Activated T-cell treated with anti-CD3 and anti-CD28 coated beads, Interleukin-2, amount 50 U/mL, for 72 hours (primary cell): ENCODE data around the gene SERTAD1. TPM values are rescaled to one million over a fixed set of nuclear protein-coding genes. Genes with fewer than 3 reads are reported as not detected.
"Not testable (repeated sequence)": the region's sequence is repeated elsewhere in the genome, so short reads cannot be mapped to it uniquely, and the experiment has no call there.

Experiments
- ATAC-seq, 2 donors: fragments of 150-1000 bp; cut with Tn5 transposase; replicated peaks in 1 of 2; 2 replicates each; pipeline ENCODE4 v1.10.0; 2021; ENCODE audit warnings: moderate library complexity in 2 of 2, mild to moderate bottlenecking in 1 of 2
- DNase-seq, 2 donors: peaks; one replicate each; pipeline ENCODE4 v3.0.0; 2021 to 2022; ENCODE audit warnings: mixed read lengths in 1 of 2
- H3K27ac Mint-ChIP-seq: one replicate; pipeline ENCODE4 v1.8.0; 2022; ENCODE audit warnings: mild to moderate bottlenecking, moderate library complexity, mixed read lengths
- H3K27me3 Mint-ChIP-seq: one replicate; pipeline ENCODE4 v1.8.0; 2022; ENCODE audit warnings: low read depth, mixed read lengths
- H3K36me3 Mint-ChIP-seq, 2 donors: one replicate each; pipeline ENCODE4 v1.8.0; 2022; ENCODE audit warnings: mixed read lengths in 2 of 2, mild to moderate bottlenecking in 1 of 2; ENCODE audit not compliant: insufficient read depth in 2 of 2
- H3K4me1 Mint-ChIP-seq: one replicate; pipeline ENCODE4 v1.8.0; 2022; ENCODE audit warnings: low read depth, mixed read lengths
- H3K4me3 Mint-ChIP-seq, 2 donors: one replicate each; pipeline ENCODE4 v1.8.0; 2022; ENCODE audit warnings: mild to moderate bottlenecking in 2 of 2, mixed read lengths in 2 of 2, moderate library complexity in 2 of 2
- H3K9me3 Mint-ChIP-seq, 2 donors: one replicate each; pipeline ENCODE4 v1.8.0; 2022; ENCODE audit warnings: mixed read lengths in 2 of 2
- total RNA-seq, 2 donors: library from RNA; stranded (reverse); gene quantifications; one replicate each; pipeline ENCODE4 v1.2.3, GENCODE V29; 2022

Gene SERTAD1
- total RNA-seq, 2 donors from 2014 or later: 12.9 to 16.9 TPM

DNA sequence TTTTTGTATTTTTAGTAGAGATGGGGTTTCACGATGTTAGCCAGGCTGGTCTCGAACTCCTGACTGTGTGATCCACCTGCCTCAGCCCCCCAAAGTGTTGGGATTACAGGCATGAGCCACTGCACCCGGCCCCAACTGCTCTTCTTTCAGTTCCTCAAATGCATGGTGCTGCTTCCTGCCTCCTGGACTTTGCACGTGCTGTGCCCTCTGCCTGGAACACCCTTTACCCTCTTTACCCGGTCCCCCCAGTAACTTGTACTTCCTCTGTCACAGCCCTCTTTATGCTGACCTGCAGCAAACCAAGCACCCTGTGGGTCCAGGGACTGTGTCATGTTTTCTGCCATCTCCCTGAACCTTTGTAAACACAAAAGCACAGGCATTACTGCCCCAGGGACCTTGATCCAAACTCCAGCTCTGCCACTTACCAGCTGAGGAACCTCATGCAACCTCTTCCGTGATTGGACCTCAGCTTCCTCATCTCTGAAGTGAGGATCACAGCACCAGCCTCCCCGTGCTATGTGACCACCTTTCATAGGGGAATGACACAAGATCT is 36.0 kb upstream of the SERTAD1 start:
- H3K36me3 Mint-ChIP-seq: peaks cover 4 to 5% of the 10 kb centered on the region in 2 donors
- H3K27ac Mint-ChIP-seq: no peak overlapping the region
- no peak overlapping the region for H3K4me3 Mint-ChIP-seq
- ATAC-seq (no peak), DNase-seq (no peak)
- H3K4me1 Mint-ChIP-seq: peaks cover 46% of the 10 kb centered on the region
- H3K27me3 Mint-ChIP-seq: peaks cover 7% of the 10 kb centered on the region
- H3K9me3 Mint-ChIP-seq: no peaks in the 10 kb centered on the region

DNA sequence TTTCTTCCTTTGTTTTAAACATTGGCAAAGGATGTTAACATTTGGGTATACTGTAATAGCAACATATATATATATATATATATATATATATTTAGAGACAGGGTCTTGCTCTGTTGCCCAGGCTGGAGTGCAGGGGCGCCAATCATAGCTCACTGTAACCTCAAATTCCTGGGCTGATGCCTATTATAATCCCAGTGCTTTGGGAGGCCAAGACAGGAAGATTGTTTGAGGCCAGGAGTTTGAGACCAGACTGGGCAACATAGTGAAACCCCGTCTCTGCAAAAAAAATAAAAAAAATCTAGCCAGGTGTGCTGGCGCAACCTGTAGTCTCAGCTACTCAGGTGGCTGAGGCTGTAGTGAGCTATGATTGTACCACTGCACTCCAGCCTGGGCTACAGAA is 34.4 kb upstream of the SERTAD1 start:
- no peaks in the 10 kb centered on the region for H3K36me3 Mint-ChIP-seq
- no peaks in the 10 kb centered on the region for H3K27me3 Mint-ChIP-seq
- H3K4me3 Mint-ChIP-seq: no peak overlapping the region
- DNase-seq: no peak
- H3K9me3 Mint-ChIP-seq: no peaks in the 10 kb centered on the region
- ATAC-seq: no peak
- no peak overlapping the region for H3K27ac Mint-ChIP-seq
- peaks cover 33% of the 10 kb centered on the region for H3K4me1 Mint-ChIP-seq

DNA sequence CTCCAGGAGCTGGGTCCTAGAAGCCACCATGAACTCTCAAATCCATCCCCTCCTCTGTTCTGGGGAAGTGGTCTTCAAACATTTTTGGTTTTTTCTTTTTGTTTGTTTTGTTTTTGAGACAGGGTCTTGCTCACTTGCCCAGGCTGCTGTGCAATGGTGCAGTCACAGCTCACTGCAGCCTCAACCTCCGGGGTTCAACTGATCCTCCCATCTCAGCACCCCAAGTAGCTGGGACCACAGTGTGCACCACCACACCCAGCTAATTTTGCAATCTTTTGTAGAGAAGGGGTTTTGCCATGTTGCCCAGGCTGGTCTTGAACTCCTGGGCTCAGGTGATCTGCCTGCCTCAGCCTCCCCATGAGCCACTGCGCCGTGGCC is 32.8 kb upstream of the SERTAD1 start:
- Mint-ChIP-seq H3K27me3 (no peaks in the 10 kb centered on the region), H3K27ac (no peak overlapping the region), H3K4me1 (peaks cover 17% of the 10 kb centered on the region), H3K4me3 (no peak overlapping the region), H3K9me3 (no peaks in the 10 kb centered on the region), H3K36me3 (no peaks in the 10 kb centered on the region)
- no peak for DNase-seq
- ATAC-seq: no peak

DNA sequence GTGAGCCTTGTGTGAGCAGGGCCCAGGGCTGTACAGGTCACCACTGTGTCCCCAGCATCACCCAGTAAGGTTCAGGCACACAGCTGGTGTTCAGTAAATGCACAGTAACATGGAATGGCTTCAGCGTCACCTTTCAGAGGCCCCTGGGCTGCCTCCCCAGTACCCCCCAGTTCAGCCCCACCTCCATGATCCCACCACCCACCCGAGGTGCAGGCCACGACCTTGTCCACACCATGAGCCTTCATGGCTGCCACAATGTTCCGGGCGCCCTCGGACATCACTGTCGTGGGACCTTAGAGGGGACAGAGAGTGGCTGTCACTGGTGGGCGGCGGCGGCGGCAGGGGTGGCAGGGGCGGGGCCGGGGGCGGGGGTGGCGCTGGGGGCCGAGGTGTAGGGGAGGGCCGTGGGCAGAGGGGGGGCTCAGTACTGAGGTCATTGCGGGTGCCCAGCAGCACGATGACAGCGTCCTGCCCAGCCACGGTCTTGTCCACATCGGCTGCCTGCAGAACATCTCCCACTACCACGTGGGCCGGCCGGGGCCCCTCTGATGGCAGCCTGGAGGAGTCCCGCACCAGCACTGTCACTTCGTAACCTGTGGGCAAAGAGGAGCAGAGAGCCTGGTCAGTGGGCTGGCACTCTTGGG is 32.3 kb upstream of the SERTAD1 start:
- H3K4me3 Mint-ChIP-seq: no peak overlapping the region
- no peaks in the 10 kb centered on the region for H3K27me3 Mint-ChIP-seq
- H3K27ac Mint-ChIP-seq: no peak overlapping the region
- H3K36me3 Mint-ChIP-seq: no peaks in the 10 kb centered on the region
- no peak for ATAC-seq
- peaks cover 12% of the 10 kb centered on the region for H3K4me1 Mint-ChIP-seq
- H3K9me3 Mint-ChIP-seq: no peaks in the 10 kb centered on the region
- no peak for DNase-seq

DNA sequence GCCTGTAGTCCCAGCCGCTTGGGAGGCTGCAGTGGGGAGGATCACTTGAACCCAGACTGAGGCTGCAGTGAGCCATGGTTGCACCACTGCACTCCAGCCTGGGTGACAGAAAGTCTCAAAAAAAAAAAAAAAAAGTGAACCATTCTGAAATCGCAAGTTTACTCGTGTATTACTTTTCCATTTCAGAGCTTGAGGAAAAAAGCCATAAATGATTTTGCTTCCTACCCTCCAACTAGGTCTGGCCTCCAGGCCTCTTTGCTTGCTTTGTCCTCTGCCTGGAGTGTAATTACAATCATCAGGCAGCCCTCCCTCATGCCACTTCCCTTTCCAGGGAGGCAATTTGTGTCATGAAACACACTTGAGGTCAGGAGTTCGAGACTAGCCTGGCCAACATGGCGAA is 31.3 kb upstream of the SERTAD1 start:
- ATAC-seq: no peak
- Mint-ChIP-seq H3K4me1 (peaks cover 7% of the 10 kb centered on the region), H3K27me3 (no peaks in the 10 kb centered on the region), H3K36me3 (no peaks in the 10 kb centered on the region), H3K4me3 (no peak overlapping the region), H3K27ac (no peak overlapping the region), H3K9me3 (no peaks in the 10 kb centered on the region)
- no peak for DNase-seq

DNA sequence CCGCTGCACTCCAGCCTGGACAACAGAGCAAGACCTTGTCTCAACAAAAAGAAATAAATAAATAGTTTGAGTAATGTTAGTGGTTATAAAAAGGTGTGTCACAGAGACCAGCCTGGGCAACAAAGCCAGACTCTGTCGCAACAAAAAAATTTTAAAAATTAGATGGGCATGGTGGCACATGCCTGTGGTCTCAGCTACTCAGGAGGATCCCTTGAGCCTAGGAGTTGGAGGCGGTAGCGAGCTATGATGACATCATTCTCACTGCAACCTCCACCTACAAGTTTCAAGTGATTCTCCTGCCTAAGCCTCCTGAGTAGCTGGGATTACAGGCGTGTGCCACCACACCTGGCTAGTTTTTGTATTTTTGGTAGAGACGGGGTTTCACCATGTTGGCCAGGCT is 28.2 kb upstream of the SERTAD1 start:
- ATAC-seq, H3K27me3 Mint-ChIP-seq, DNase-seq, H3K4me3 Mint-ChIP-seq, H3K9me3 Mint-ChIP-seq, H3K4me1 Mint-ChIP-seq, H3K27ac Mint-ChIP-seq, H3K36me3 Mint-ChIP-seq: not testable (repeated sequence)

DNA sequence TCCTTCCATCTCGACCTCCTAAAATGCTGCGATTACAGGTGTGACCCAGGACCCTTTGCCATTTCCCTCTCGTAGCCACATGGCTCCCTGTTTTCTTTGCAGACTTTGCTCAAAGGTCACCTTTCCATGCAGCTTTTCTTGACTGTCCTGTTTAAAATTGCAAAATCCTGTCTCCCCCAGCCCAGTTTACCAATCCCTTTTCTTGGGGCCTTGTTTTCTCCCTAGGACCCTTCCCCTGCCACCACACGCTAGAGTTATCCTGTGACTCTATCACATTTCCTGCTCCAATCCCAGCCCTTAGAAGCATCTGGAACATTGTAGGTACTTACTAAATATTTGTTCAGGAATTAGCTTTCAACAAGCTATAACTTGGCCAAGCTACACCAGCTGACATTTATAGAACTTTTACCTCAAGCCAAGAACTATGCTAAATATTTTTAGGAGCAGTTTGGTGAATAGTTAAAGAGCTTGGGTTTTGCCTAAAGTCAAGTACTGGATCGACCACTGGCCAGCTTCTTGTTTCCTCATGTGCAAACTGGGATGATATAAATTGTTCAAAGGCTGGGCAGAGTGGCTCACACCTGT is 27.5 kb upstream of the SERTAD1 start:
- no peaks in the 10 kb centered on the region for H3K27me3 Mint-ChIP-seq
- no peak overlapping the region for H3K4me3 Mint-ChIP-seq
- no peaks in the 10 kb centered on the region for H3K9me3 Mint-ChIP-seq
- H3K36me3 Mint-ChIP-seq: peaks cover 0 to 4% of the 10 kb centered on the region in 2 donors
- no peak overlapping the region for H3K27ac Mint-ChIP-seq
- DNase-seq: no peak
- ATAC-seq: no peak
- no peaks in the 10 kb centered on the region for H3K4me1 Mint-ChIP-seq

DNA sequence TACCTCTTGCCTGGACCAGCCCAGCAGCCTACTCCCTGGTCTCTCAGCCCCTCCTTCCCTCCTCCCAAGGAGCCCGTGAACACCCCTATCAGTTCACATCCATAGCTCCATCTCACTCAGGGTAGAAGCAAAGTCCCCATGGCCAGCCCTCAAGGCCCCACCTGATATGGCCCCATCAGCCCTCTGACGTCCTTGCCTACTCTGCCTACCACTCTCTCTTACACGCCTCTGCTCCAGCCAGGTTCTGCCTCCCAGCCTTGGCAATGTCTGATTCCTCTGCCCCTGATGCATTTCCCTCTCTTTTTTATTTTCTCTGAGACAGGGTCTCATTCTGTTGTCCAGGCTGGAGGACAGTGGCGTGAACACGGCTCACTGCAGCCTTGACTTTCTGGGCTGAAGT is 26.2 kb upstream of the SERTAD1 start:
- ATAC-seq: no peak
- no peak overlapping the region for H3K27ac Mint-ChIP-seq
- peaks cover 0 to 4% of the 10 kb centered on the region in 2 donors for H3K36me3 Mint-ChIP-seq
- no peaks in the 10 kb centered on the region for H3K4me1 Mint-ChIP-seq
- no peaks in the 10 kb centered on the region for H3K9me3 Mint-ChIP-seq
- H3K4me3 Mint-ChIP-seq: no peak overlapping the region
- no peaks in the 10 kb centered on the region for H3K27me3 Mint-ChIP-seq
- DNase-seq: no peak

DNA sequence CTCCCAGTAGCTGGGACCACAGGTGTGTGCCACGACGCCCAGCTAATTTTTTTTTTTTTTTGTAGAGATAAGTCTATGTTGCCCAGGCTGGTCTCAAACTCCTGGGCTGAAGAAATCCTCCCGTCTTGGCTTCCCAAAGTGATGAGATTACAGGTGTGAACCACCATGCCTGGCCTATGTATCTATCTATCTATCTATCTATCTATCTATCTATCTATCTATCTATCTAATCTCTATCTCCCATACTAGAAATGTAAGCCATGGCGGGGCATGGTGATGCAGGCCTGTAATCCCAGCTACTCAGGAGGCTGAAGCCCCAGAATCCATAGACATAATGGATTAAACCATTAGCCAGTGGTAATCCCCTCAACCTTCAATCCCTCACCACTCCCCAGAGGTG is 24.9 kb upstream of the SERTAD1 start:
- Mint-ChIP-seq H3K4me1 (no peaks in the 10 kb centered on the region), H3K9me3 (no peaks in the 10 kb centered on the region), H3K4me3 (no peak overlapping the region), H3K27me3 (no peaks in the 10 kb centered on the region), H3K36me3 (peaks cover 0 to 4% of the 10 kb centered on the region in 2 donors), H3K27ac (no peak overlapping the region)
- ATAC-seq: no peak
- DNase-seq: no peak

DNA sequence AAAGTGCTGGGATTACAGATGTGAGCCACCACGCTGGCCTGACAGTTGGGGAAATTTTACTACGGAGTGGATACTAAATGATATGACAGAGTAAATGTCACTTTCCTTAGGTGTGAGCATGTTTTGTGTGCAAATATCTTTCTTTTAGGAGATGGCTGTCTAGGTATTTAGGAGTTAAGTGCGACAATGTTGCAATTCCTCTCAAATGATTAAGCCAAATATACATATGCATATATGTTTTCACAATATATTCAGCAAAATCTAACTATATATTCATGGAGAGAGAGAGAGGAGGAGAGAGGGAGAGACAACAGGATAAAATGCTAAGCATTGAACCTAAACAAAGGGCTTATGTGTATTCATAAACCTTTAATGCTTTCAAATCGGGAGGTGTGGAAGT is 23.7 kb upstream of the SERTAD1 start:
- peaks cover 0 to 4% of the 10 kb centered on the region in 2 donors for H3K36me3 Mint-ChIP-seq
- ATAC-seq (no peak), DNase-seq (no peak)
- H3K4me3 Mint-ChIP-seq: no peak overlapping the region
- H3K27me3 Mint-ChIP-seq: no peaks in the 10 kb centered on the region
- no peak overlapping the region for H3K27ac Mint-ChIP-seq
- H3K9me3 Mint-ChIP-seq: no peaks in the 10 kb centered on the region
- H3K4me1 Mint-ChIP-seq: peaks cover 7% of the 10 kb centered on the region

DNA sequence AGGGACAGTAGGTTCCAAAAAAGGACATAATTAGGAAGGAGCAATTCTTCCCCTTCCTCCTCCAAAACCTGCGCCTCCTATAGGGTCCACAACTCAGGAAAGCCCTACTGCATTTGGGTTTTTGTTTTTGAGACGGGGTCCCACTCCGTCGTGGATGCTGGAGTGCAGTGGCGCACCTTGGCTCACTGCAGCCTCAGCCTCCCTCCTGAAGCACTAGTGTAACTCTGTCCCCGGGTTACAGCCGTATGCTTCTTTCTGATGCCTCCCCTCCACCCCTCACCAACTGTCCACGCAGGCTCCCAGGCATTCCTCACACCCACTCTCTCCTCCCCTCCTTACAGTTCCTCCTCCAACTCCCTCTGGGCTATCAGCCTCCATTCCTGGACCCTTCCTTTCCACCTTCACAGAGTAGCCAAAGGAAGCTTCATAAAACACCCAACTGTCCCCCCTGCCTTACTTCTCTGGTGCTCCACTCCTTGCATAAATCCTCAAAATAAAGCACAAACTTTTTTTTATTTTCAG is 20.5 kb upstream of the SERTAD1 start:
- Mint-ChIP-seq H3K9me3 (no peaks in the 10 kb centered on the region), H3K27ac (no peak overlapping the region), H3K4me3 (no peak overlapping the region), H3K36me3 (peaks cover 7 to 8% of the 10 kb centered on the region in 2 donors), H3K27me3 (no peaks in the 10 kb centered on the region), H3K4me1 (peaks cover 16% of the 10 kb centered on the region)
- DNase-seq (no peak), ATAC-seq (no peak)

DNA sequence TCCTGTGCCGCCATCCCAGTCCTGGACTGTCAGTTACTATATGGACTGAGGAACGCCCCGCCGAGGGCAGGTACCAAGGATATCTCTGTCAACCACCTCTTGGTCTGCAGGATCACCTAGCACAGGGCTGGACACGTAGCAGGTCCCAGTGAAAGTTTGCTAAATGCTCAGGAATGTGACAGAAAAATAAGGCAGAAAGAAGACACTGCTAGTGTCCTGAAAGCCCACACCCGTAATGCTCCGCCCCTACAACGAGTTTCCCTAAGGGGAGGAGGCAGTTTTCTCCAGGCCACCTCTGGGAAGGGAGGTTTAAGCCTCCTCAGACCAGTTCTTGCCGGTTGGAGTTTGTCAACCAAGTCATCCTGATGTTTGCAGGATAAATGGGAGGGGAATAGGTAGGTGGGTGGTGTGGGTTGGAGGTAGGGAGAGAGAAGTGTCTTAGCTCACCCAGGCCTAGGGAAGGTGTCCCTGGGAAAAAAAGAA is 20.0 kb upstream of the SERTAD1 start:
- Mint-ChIP-seq H3K4me3 (peak overlapping the region; percentile 64 to 66), H3K9me3 (no peaks in the 10 kb centered on the region), H3K4me1 (peaks cover 16% of the 10 kb centered on the region), H3K27me3 (no peaks in the 10 kb centered on the region), H3K27ac (no peak overlapping the region), H3K36me3 (peaks cover 7 to 8% of the 10 kb centered on the region in 2 donors)
- ATAC-seq (no peak), DNase-seq (no peak)

DNA sequence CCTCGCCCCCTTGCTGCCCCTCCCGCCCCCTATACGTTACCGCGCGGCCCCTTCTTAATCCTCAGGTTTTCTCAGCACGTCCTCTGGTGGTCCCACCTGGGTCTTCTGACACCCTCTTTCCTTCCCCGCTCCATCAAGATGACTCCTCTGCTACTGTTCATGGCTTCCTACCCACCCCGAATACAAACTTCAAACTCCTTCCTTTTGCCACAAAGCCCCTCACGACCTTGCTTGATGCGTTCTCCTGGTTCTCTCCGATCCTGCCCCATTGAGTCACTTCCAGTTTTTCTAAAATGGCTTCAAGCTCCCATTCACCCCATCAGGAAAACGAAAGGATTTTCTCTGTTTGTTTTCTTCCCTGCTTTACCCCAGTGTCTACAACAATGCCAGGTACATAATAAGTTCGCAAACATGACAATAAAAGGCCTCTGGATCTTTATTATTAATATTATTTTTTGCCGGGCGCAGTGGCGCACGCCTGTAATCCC is 19.1 kb upstream of the SERTAD1 start:
- DNase-seq: no peak
- Mint-ChIP-seq H3K9me3 (no peaks in the 10 kb centered on the region), H3K27me3 (no peaks in the 10 kb centered on the region), H3K27ac (no peak overlapping the region), H3K36me3 (peaks cover 7% of the 10 kb centered on the region in 2 donors), H3K4me3 (peak overlapping the region; percentile 99), H3K4me1 (peaks cover 16% of the 10 kb centered on the region)
- no peak for ATAC-seq
